GM18951 (cell line): Measurements from ENCODE around the gene MAEA.

Experiments used
- POLR2A ChIP-seq: IDR thresholded peaks from 4 replicates; pipeline ENCODE4 v1.6.1; 2011; ENCODE audit warnings: mild to moderate bottlenecking; ENCODE audit not compliant: insufficient read length, insufficient read depth; ENCODE audit errors: extremely low read depth
- in situ Hi-C: fragments of 300-500 bp; cut with MboI; formaldehyde crosslinking; loops from one replicate; pipeline ENCODE4 v1.12.0; 2022; ENCODE audit warnings: low sequenced_read_pairs, mixed read lengths, inconsistent platforms; ENCODE audit not compliant: unreplicated experiment

MAEA gene

GRCh38 chr4:1289207-1290164, at the start of gene MAEA:
Gene MAEA, plus strand, starts transcription at chr4:1289891. Its CDS starts 23 bp downstream, at chr4:1289914.
- peak; percentile 99 for TF ChIP-seq POLR2A
- in situ Hi-C loops = no loop called here

GRCh38 chr4:1239950-1240307, 49.8 kb upstream of the MAEA start:
- no peak for TF ChIP-seq POLR2A
- in situ Hi-C loops = no loop called here

- TF ChIP-seq POLR2A = no peak
- in situ Hi-C loops = no loop called here
Observed at GRCh38 chr4:1240721-1241465, 48.8 kb upstream of the MAEA start.

- in situ Hi-C loops = no loop called here
Observed at GRCh38 chr4:1241466-1241935, 48.2 kb upstream of the MAEA start.

GRCh38 chr4:1241936-1242505, 47.7 kb upstream of the MAEA start:
- in situ Hi-C loops = no loop called here
- no peak for TF ChIP-seq POLR2A

More at GRCh38 chr4:1241466-1241935, 48.2 kb upstream of the MAEA start:
- no peak for TF ChIP-seq POLR2A

GRCh38 chr4:1242506-1243450, 46.9 kb upstream of the MAEA start:
- no peak for TF ChIP-seq POLR2A
- in situ Hi-C loops = no loop called here

GRCh38 chr4:1243451-1244080, 46.1 kb upstream of the MAEA start:
- in situ Hi-C loops = no loop called here
- no peak for TF ChIP-seq POLR2A

GRCh38 chr4:1244081-1244977, 45.4 kb upstream of the MAEA start:
- TF ChIP-seq POLR2A = no peak
- in situ Hi-C loops = no loop called here

- in situ Hi-C loops = no loop called here
- TF ChIP-seq POLR2A = no peak
Observed at GRCh38 chr4:1244978-1245471, 44.7 kb upstream of the MAEA start.

- TF ChIP-seq POLR2A = no peak
- in situ Hi-C loops = no loop called here
Observed at GRCh38 chr4:1245481-1246051, 44.1 kb upstream of the MAEA start.
